SU-DHL-6 (cell line): ENCODE measurements around the gene EME1.

Experiments used
- H2AFZ ChIP-seq: fragments of 200-600 bp; sonication (generic); 2 replicates; pipeline ENCODE4 v1.6.1; 2014; ENCODE audit warnings: low read depth, mild to moderate bottlenecking, moderate library complexity, mixed read lengths, antibody characterized with exemption, low read length; ENCODE audit not compliant: severe bottlenecking
- H3F3A ChIP-seq: fragments of 200-600 bp; shearing (Covaris generic); 2 replicates; pipeline ENCODE4 v1.6.0; 2016; ENCODE audit warnings: antibody characterized with exemption, mild to moderate bottlenecking; ENCODE audit not compliant: insufficient read depth
- H3K27ac ChIP-seq: fragments of 200-600 bp; sonication (generic); 2 replicates; pipeline ENCODE4 v1.5.1; 2016; ENCODE audit warnings: low read depth, mild to moderate bottlenecking, low read length, moderate library complexity, mixed read lengths
- H3K27me3 ChIP-seq: fragments of 200-600 bp; sonication (generic), shearing (Covaris generic); 2 replicates; pipeline ENCODE4 v1.6.0; 2014; ENCODE audit warnings: mild to moderate bottlenecking, low read length
- H3K36me3 ChIP-seq: fragments of 200-600 bp; sonication (generic); 2 replicates; pipeline ENCODE4 v1.6.1; 2014; ENCODE audit warnings: mild to moderate bottlenecking, low read length, mixed read lengths
- H3K4me2 ChIP-seq: fragments of 300-600, 200-600 bp; shearing (Covaris generic), sonication (generic); 2 replicates; pipeline ENCODE4 v1.6.0; 2014; ENCODE audit warnings: low read length, low read depth, mild to moderate bottlenecking; ENCODE audit not compliant: poor library complexity, severe bottlenecking
- H3K4me3 ChIP-seq: fragments of 200-600 bp; sonication (generic); 2 replicates; pipeline ENCODE4 v1.5.1; 2014; ENCODE audit warnings: antibody characterized with exemption, low read length, mild to moderate bottlenecking, mixed read lengths; ENCODE audit not compliant: insufficient read depth, poor library complexity, severe bottlenecking
- H3K79me2 ChIP-seq: fragments of 200-600 bp; sonication (generic); 2 replicates; pipeline ENCODE4 v1.6.1; 2014; ENCODE audit warnings: mild to moderate bottlenecking, low read length, moderate library complexity; ENCODE audit not compliant: insufficient read depth
- H3K9ac ChIP-seq: fragments of 200-600 bp; sonication (generic); 2 replicates; pipeline ENCODE4 v1.7.0; 2014; ENCODE audit warnings: mild to moderate bottlenecking, low read length
- H3K9me2 ChIP-seq: fragments of 200-600 bp; sonication (generic); replicated peaks from 2 replicates; pipeline ENCODE4 v1.6.1; 2014; ENCODE audit warnings: low read length; ENCODE audit not compliant: insufficient read depth
- H3K9me3 ChIP-seq: fragments of 200-600 bp; sonication (generic); 2 replicates; pipeline ENCODE4 v1.6.1; 2014; ENCODE audit warnings: low read length, mixed read lengths; ENCODE audit not compliant: insufficient read depth
- H4K20me1 ChIP-seq: fragments of 200-600 bp; sonication (generic); 2 replicates; pipeline ENCODE4 v1.6.1; 2014; ENCODE audit warnings: low read depth, mild to moderate bottlenecking, antibody characterized with exemption, low read length, moderate library complexity, mixed read lengths
- EZH2phosphoT487 ChIP-seq: fragments of 200-600 bp; sonication (generic), shearing (Covaris generic); conservative IDR thresholded peaks from 2 replicates; pipeline ENCODE4 v1.6.1; 2018; ENCODE audit warnings: mild to moderate bottlenecking, antibody characterized with exemption, low read length, moderate library complexity, mixed read lengths
- TF ChIP-seq, protein P1 (sequence below): fragments of 200-600 bp; sonication (generic); IDR thresholded peaks from one replicate; pipeline ENCODE4 v1.5.1; 2017; ENCODE audit warnings: antibody characterized with exemption, mild to moderate bottlenecking, low read length, moderate library complexity; ENCODE audit not compliant: insufficient read depth, poor library complexity, severe bottlenecking

Gene EME1

DNA sequence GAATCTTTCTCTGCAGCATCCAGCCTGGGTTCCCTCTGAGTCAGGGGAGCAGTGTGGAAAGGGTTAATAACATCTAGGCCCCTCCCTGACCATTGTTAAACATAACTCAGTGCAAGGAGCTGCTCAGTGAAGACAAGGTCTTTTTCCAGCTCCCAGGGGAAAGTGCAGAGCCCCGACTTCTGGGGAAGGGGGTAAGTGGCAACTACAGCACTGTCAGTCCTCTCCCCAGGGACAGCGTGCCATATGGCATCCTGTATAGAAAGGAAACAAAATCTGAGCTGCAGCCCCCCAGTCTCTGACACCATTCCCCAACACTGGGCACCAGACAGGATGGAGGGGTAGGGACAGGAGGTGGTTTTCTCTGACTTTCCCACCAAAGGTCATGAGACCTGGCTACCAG, 7.9 kb upstream of the EME1 start:
- no peaks in the 10 kb centered on the region for H3K9me2 ChIP-seq
- TF ChIP-seq, protein P1, sequence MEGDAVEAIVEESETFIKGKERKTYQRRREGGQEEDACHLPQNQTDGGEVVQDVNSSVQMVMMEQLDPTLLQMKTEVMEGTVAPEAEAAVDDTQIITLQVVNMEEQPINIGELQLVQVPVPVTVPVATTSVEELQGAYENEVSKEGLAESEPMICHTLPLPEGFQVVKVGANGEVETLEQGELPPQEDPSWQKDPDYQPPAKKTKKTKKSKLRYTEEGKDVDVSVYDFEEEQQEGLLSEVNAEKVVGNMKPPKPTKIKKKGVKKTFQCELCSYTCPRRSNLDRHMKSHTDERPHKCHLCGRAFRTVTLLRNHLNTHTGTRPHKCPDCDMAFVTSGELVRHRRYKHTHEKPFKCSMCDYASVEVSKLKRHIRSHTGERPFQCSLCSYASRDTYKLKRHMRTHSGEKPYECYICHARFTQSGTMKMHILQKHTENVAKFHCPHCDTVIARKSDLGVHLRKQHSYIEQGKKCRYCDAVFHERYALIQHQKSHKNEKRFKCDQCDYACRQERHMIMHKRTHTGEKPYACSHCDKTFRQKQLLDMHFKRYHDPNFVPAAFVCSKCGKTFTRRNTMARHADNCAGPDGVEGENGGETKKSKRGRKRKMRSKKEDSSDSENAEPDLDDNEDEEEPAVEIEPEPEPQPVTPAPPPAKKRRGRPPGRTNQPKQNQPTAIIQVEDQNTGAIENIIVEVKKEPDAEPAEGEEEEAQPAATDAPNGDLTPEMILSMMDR: no peak
- H4K20me1 ChIP-seq: no peaks in the 10 kb centered on the region
- 0 out of 2 replicates have a peak, but pooled peaks cover 6% of the 10 kb centered on the region for H3F3A ChIP-seq
- no peaks in the 10 kb centered on the region for H3K9me3 ChIP-seq
- no peak overlapping the region for H3K9ac ChIP-seq
- H3K27me3 ChIP-seq: no peaks in the 10 kb centered on the region
- no peak overlapping the region for H3K4me2 ChIP-seq
- no peak overlapping the region for H2AFZ ChIP-seq
- H3K79me2 ChIP-seq: 0 out of 2 replicates have a peak, but pooled peaks cover 4% of the 10 kb centered on the region
- H3K27ac ChIP-seq: no peak overlapping the region
- H3K36me3 ChIP-seq: peaks cover 16% of the 10 kb centered on the region
- H3K4me3 ChIP-seq: no peak overlapping the region

DNA sequence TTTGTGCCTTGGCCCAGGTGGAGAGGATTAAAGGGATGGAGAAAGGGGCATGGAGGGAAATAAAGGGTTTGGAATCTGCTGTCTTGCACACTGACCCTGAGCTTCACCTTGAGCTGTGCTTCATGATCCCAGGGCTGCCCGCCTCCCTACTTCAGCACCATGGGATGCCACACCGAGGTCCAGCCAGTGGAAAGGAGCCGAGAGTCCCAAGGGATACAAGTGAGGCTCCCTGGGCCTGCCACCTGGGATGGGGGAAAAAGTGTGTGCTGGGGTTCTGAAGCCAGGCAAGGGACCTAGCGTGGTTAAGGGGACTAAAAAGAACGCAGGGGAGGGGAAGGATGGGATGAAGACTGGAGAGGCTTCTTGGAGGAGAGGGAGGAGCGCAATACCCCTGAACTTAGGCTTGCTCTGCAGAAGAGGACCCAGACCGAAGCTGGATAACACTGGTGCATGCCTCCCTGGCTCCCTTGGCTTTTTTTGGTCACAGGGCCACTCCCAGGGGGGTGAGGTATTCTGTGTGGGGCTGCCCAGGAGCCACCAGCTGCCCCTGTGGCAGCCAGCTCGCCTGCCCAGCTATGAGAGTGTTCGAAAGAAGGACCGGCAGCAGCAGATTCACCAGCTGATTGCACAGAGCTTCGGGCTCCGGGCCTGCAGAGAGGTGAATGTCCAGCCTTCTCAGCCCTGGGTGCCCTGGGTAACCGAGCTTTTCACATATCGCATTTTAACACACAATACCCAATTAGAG, 7.2 kb upstream of the EME1 start:
- H3F3A ChIP-seq: 0 out of 2 replicates have a peak, but pooled peaks cover 6% of the 10 kb centered on the region
- no peaks in the 10 kb centered on the region for H3K9me3 ChIP-seq
- H3K9me2 ChIP-seq: no peaks in the 10 kb centered on the region
- no peak overlapping the region for H2AFZ ChIP-seq
- no peak overlapping the region for H3K4me2 ChIP-seq
- peaks cover 16% of the 10 kb centered on the region for H3K36me3 ChIP-seq
- no peaks in the 10 kb centered on the region for H3K27me3 ChIP-seq
- H3K79me2 ChIP-seq: peaks cover 11% of the 10 kb centered on the region
- H3K4me3 ChIP-seq: no peak overlapping the region
- H3K27ac ChIP-seq: no peak overlapping the region
- TF ChIP-seq EZH2phosphoT487: no peak
- TF ChIP-seq, protein P1: no peak
- no peaks in the 10 kb centered on the region for H4K20me1 ChIP-seq
- no peak overlapping the region for H3K9ac ChIP-seq

- Histone ChIP-seq H3K4me3 (no peak overlapping the region), H3K79me2 (peaks cover 27% of the 10 kb centered on the region), H3K9me2 (no peaks in the 10 kb centered on the region), H3F3A (0 out of 2 replicates have a peak, but pooled peaks cover 2% of the 10 kb centered on the region), H3K27me3 (no peaks in the 10 kb centered on the region), H3K9ac (no peak overlapping the region), H3K9me3 (no peaks in the 10 kb centered on the region), H3K4me2 (no peak overlapping the region), H4K20me1 (no peaks in the 10 kb centered on the region), H2AFZ (no peak overlapping the region), H3K36me3 (peaks cover 16% of the 10 kb centered on the region), H3K27ac (no peak overlapping the region)
- TF ChIP-seq, protein P1: no peak
- TF ChIP-seq EZH2phosphoT487: no peak
Measured at GRCh38 chr17:50367401-50367800, 5.6 kb upstream of the EME1 start.
